SK-N-SH (cell line): ENCODE measurements around the gene MYL5. TPM values are rescaled to one million over a fixed set of nuclear protein-coding genes. Genes with fewer than 3 reads are reported as not detected.

ENCODE experiments used
- CTCF ChIA-PET: fragments of 300-600, 350-600 bp; formaldehyde crosslinking; extraction: SDS; loops from one replicate; lab custom pipeline; 2021; lab: Yijun Ruan, JAX
- POLR2A ChIA-PET: fragments of 350-600 bp; sonication (Branson Sonifier 250); formaldehyde crosslinking; extraction: SDS; loops from one replicate; lab custom pipeline; 2020; ENCODE audit warnings: antibody characterized with exemption, inconsistent platforms; lab: Yijun Ruan, JAX
- DNase-seq: peaks from one replicate; pipeline ENCODE4 v3.0.0; 2012
- H2AFZ ChIP-seq: fragments of 200-600 bp; sonication (generic); 2 replicates; pipeline ENCODE4 v1.8.1; 2016; ENCODE audit warnings: antibody characterized with exemption, mild to moderate bottlenecking, low read depth
- H3F3A ChIP-seq: fragments of 200-600 bp; sonication (generic); replicated peaks from 2 replicates; pipeline ENCODE3; 2016; ENCODE audit warnings: antibody characterized with exemption, mild to moderate bottlenecking; ENCODE audit not compliant: insufficient read depth
- H3K27ac ChIP-seq, 2 experiments: fragments of 200-500 bp in 1 of 2; fragments of 200-600 bp in 1 of 2; sonication (Bioruptor generic) in 1 of 2; sonication (generic), shearing (Covaris generic) in 1 of 2; 2 replicates each; pipeline versions ENCODE4 v1.5.1 to v1.6.1; 2014 to 2016; ENCODE audit warnings: low read depth in 2 of 2, inconsistent platforms in 1 of 2, low read length in 1 of 2, mild to moderate bottlenecking in 1 of 2, mixed read lengths in 1 of 2
- H3K27me3 ChIP-seq: fragments of 200-600 bp; sonication (generic), shearing (Covaris generic); 2 replicates; pipeline ENCODE4 v1.6.1; 2016; ENCODE audit warnings: mixed run types; ENCODE audit not compliant: insufficient read depth
- H3K36me3 ChIP-seq, 2 experiments: fragments of 200-500 bp in 1 of 2; fragments of 200-600 bp in 1 of 2; sonication (Bioruptor generic) in 1 of 2; sonication (generic) in 1 of 2; replicated peaks in 1 of 2; 2 replicates each; pipeline versions ENCODE3 to v1.5.1; 2014 to 2016; ENCODE audit warnings: low read length in 1 of 2, mild to moderate bottlenecking in 1 of 2; ENCODE audit not compliant: insufficient read depth in 2 of 2, control insufficient read depth in 1 of 2
- H3K4me1 ChIP-seq, 2 experiments: fragments of 200-500 bp in 1 of 2; fragments of 200-600 bp in 1 of 2; sonication (Bioruptor generic) in 1 of 2; sonication (generic), shearing (Covaris generic) in 1 of 2; 2 replicates each; pipeline versions ENCODE4 v1.5.1 to v1.6.1; 2014 to 2016; ENCODE audit warnings: low read depth in 1 of 2, low read length in 1 of 2, mixed run types in 1 of 2; ENCODE audit not compliant: insufficient read depth in 2 of 2, control insufficient read depth in 1 of 2
- H3K4me2 ChIP-seq: fragments of 200-600 bp; sonication (generic), shearing (Covaris generic); 2 replicates; pipeline ENCODE4 v1.6.1; 2017; ENCODE audit warnings: mixed run types
- H3K4me3 ChIP-seq, 2 experiments: fragments of 200-500 bp in 1 of 2; fragments of 200-600 bp in 1 of 2; sonication (Bioruptor generic) in 1 of 2; sonication (generic), shearing (Covaris generic) in 1 of 2; 2 replicates each; pipeline versions ENCODE4 v1.5.1 to v1.8.1; 2014 to 2016; ENCODE audit warnings: low read depth in 2 of 2, inconsistent platforms in 1 of 2, low read length in 1 of 2, mild to moderate bottlenecking in 1 of 2, mixed read lengths in 1 of 2, moderate library complexity in 1 of 2
- H3K79me2 ChIP-seq: fragments of 200-600 bp; sonication (generic); 2 replicates; pipeline ENCODE4 v1.8.1; 2017; ENCODE audit warnings: mild to moderate bottlenecking; ENCODE audit not compliant: insufficient read depth
- H3K9ac ChIP-seq: fragments of 200-600 bp; sonication (generic); 2 replicates; pipeline ENCODE4 v1.6.1; 2017; ENCODE audit warnings: mixed run types
- H3K9me2 ChIP-seq: fragments of 200-600 bp; sonication (generic); 2 replicates; pipeline ENCODE4 v1.6.1; 2017; ENCODE audit warnings: mixed run types
- H3K9me3 ChIP-seq: fragments of 200-600 bp; sonication (generic); 2 replicates; pipeline ENCODE4 v1.6.1; 2017; ENCODE audit warnings: mixed run types, mild to moderate bottlenecking, moderate library complexity
- H4K20me1 ChIP-seq: fragments of 200-600 bp; sonication (generic); 2 replicates; pipeline ENCODE4 v1.6.1; 2017; ENCODE audit warnings: mild to moderate bottlenecking, mixed run types; ENCODE audit not compliant: insufficient read depth
- ELF1 ChIP-seq: IDR thresholded peaks from 2 replicates; pipeline ENCODE4 v1.4.0; 2012
- EZH2phosphoT487 ChIP-seq: fragments of 200-600 bp; sonication (generic); IDR thresholded peaks from 2 replicates; pipeline ENCODE4 v1.6.1; 2017; ENCODE audit warnings: low read depth, mixed run types, mild to moderate bottlenecking, antibody characterized with exemption, moderate library complexity, borderline replicate concordance
- FOXJ3 ChIP-seq: sonication (generic); formaldehyde crosslinking; IDR thresholded peaks from 2 replicates; pipeline ENCODE4 v1.5.1; 2020; ENCODE audit warnings: mild to moderate bottlenecking, missing genetic modification reagents
- GABPA ChIP-seq: IDR thresholded peaks from 2 replicates; pipeline ENCODE4 v1.4.0; 2012; ENCODE audit warnings: low read depth, mild to moderate bottlenecking
- MAX ChIP-seq: IDR thresholded peaks from 2 replicates; pipeline ENCODE4 v1.4.0; 2012; ENCODE audit warnings: low read depth
- MEF2A ChIP-seq: IDR thresholded peaks from 2 replicates; pipeline ENCODE4 v1.4.0; 2012; ENCODE audit warnings: low read depth, borderline replicate concordance
- NFIC ChIP-seq: IDR thresholded peaks from 2 replicates; pipeline ENCODE4 v1.4.0; 2012; ENCODE audit warnings: borderline replicate concordance
- NRF1 ChIP-seq: IDR thresholded peaks from 2 replicates; pipeline ENCODE4 v1.6.1; 2012; ENCODE audit warnings: low read depth, mild to moderate bottlenecking, low read length
- POLR2AphosphoS5 ChIP-seq: IDR thresholded peaks from 2 replicates; pipeline ENCODE4 v1.6.1; 2012; ENCODE audit warnings: low read depth, low read length
- RCOR1 ChIP-seq: fragments of 150-350 bp; IDR thresholded peaks from 2 replicates; pipeline ENCODE4 v1.6.1; 2017; ENCODE audit warnings: antibody characterized with exemption, low read length
- REST ChIP-seq: IDR thresholded peaks from 2 replicates; pipeline ENCODE4 v1.6.1; 2012; ENCODE audit warnings: mild to moderate bottlenecking, low read depth, low read length, moderate library complexity
- RFX5 ChIP-seq: IDR thresholded peaks from 2 replicates; pipeline ENCODE4 v1.6.1; 2012; ENCODE audit warnings: mild to moderate bottlenecking, improper control_type of control experiment, low read length
- SIN3A ChIP-seq: IDR thresholded peaks from 2 replicates; pipeline ENCODE4 v1.6.1; 2012; ENCODE audit warnings: low read depth, mild to moderate bottlenecking, low read length, moderate library complexity, borderline replicate concordance
- USF2 ChIP-seq: fragments of 150-350 bp; IDR thresholded peaks from 2 replicates; pipeline ENCODE4 v1.6.1; 2017; ENCODE audit warnings: antibody characterized with exemption, low read length, low read depth, borderline replicate concordance
- YY1 ChIP-seq: IDR thresholded peaks from 2 replicates; pipeline ENCODE4 v1.4.0; 2012; ENCODE audit warnings: low read depth, mild to moderate bottlenecking
- ZBTB33 ChIP-seq: IDR thresholded peaks from 2 replicates; pipeline ENCODE4 v1.4.0; 2012; ENCODE audit warnings: low read depth, borderline replicate concordance
- WGBS: methylation state at CpG from one replicate; pipeline ENCODE4 v1.1.6; 2017; ENCODE audit warnings: low lambda C conversion rate; 5-methylcytosine and 5-hydroxymethylcytosine counted together
- polyA plus RNA-seq, 3 experiments: library from polyadenylated mRNA; depleted of rRNA; stranded (reverse); fragments of >200 nt; gene quantifications; 2 replicates each; pipeline ENCODE4 v1.2.3, GENCODE V29; 2012

Gene MYL5
- polyA plus RNA-seq, 1 of the 3 experiments (the other 2 are of a cell fraction), result 46.9 TPM

- H3K9me2 ChIP-seq, result no peaks in the 10 kb centered on the region
- no peaks in the 10 kb centered on the region for H3F3A ChIP-seq
- H3K9ac ChIP-seq, result no peak overlapping the region
- H3K27me3 ChIP-seq, result no peaks in the 10 kb centered on the region
- DNase-seq, result no peak
- WGBS, result 85% methylated on average over 25 of the region's 32 CpGs
- H4K20me1 ChIP-seq, result no peaks in the 10 kb centered on the region
- no peaks in the 10 kb centered on the region for H3K36me3 ChIP-seq
- no peak overlapping the region for H2AFZ ChIP-seq
- peaks cover 0 to 16% of the 10 kb centered on the region in 2 experiments; a peak in 1 of 4 replicates for H3K4me1 ChIP-seq
- no peak overlapping the region for H3K4me3 ChIP-seq
- H3K27ac ChIP-seq, result no peak overlapping the region
- no peak overlapping the region for H3K4me2 ChIP-seq
- ChIA-PET POLR2A (no interaction called here), CTCF (interaction anchor here (1.1 kb wide), 1 partner anchor 15 kb away, joined by 3 read pairs; the partner anchor contains the start of gene ATP5ME)
- no peaks in the 10 kb centered on the region for H3K9me3 ChIP-seq
- no peaks in the 10 kb centered on the region for H3K79me2 ChIP-seq
- TF ChIP-seq MAX (no peak), POLR2AphosphoS5 (no peak), GABPA (no peak), RCOR1 (no peak), NRF1 (no peak), ELF1 (no peak), MEF2A (no peak), USF2 (no peak), FOXJ3 (CRISPR knock-in tag) (no peak), YY1 (no peak), NFIC (no peak), ZBTB33 (no peak), EZH2phosphoT487 (no peak), REST (no peak), RFX5 (no peak), SIN3A (no peak)
Observed at GRCh38 chr4:658681-659667, 15.4 kb upstream of the MYL5 start.
